Fibroblast of skin of back (primary cell): ENCODE measurements around the gene ALOX5.

Experiments used
- DNase-seq: peaks from one replicate; pipeline ENCODE4 v3.0.0-alpha.2; 2013

Gene ALOX5

GRCh38 chr10:45425621-45426563 lies 51.9 kb downstream of the ALOX5 start:
- DNase-seq, result no peak

- no peak for DNase-seq
These were observed 53.4 kb downstream of the ALOX5 start for GRCh38 chr10:45427262-45427969.

- no peak for DNase-seq
These were observed 54.0 kb downstream of the ALOX5 start for GRCh38 chr10:45427970-45428366.

GRCh38 chr10:45428611-45429510 lies 54.8 kb downstream of the ALOX5 start:
- DNase-seq, result no peak

- DNase-seq, result no peak
These were observed 55.8 kb downstream of the ALOX5 start for GRCh38 chr10:45429790-45430189.

GRCh38 chr10:45432113-45432512 lies 58.1 kb downstream of the ALOX5 start:
- DNase-seq, result no peak

- no peak for DNase-seq
These were observed 58.9 kb downstream of the ALOX5 start for GRCh38 chr10:45432700-45433472.

GRCh38 chr10:45433716-45434469 lies 59.9 kb downstream of the ALOX5 start:
- no peak for DNase-seq

GRCh38 chr10:45437587-45438465 lies 63.8 kb downstream of the ALOX5 start:
- no peak for DNase-seq

GRCh38 chr10:45438466-45439090 lies 64.6 kb downstream of the ALOX5 start:
- DNase-seq, result no peak

- DNase-seq, result no peak
These were observed 65.3 kb downstream of the ALOX5 start for GRCh38 chr10:45439365-45439764.

GRCh38 chr10:45439873-45440272 lies 65.9 kb downstream of the ALOX5 start:
- no peak for DNase-seq

GRCh38 chr10:45440511-45441062 lies 66.6 kb downstream of the ALOX5 start:
- DNase-seq, result no peak

GRCh38 chr10:45441239-45442190 lies 67.5 kb downstream of the ALOX5 start:
- DNase-seq, result no peak

GRCh38 chr10:45442251-45442650 lies 68.2 kb downstream of the ALOX5 start:
- DNase-seq, result no peak

- no peak for DNase-seq
These were observed 68.6 kb downstream of the ALOX5 start for GRCh38 chr10:45442662-45443061.

GRCh38 chr10:45443101-45444009 lies 69.3 kb downstream of the ALOX5 start:
- DNase-seq, result no peak
